HG03108 (cell line): ENCODE results near the gene PDE9A.

Source experiments
- ATAC-seq: cut with Tn5 transposase; IDR thresholded peaks from one replicate; pipeline ENCODE4 v1.9.1; 2021; ENCODE audit warnings: moderate library complexity; ENCODE audit not compliant: unreplicated experiment

Gene PDE9A

DNA sequence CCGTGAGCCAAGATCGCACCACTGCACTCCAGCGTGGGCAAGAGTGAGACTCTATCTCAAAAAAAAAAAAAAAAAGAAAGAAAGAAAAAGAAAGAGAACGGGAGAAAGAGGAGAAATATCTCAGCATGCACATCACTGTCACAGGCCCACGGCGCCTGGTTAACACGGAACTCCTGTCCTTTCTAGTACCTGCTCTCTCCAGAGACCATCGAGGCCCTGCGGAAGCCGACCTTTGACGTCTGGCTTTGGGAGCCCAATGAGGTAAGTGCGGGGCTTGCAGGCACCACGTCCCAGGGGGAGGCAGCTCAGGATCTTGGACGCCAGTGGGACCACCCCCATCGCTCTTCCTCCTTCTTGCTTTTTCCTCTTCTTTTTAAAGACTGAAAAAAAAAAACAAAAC, 100.4 kb downstream of the PDE9A start:
- ATAC-seq = no peak

DNA sequence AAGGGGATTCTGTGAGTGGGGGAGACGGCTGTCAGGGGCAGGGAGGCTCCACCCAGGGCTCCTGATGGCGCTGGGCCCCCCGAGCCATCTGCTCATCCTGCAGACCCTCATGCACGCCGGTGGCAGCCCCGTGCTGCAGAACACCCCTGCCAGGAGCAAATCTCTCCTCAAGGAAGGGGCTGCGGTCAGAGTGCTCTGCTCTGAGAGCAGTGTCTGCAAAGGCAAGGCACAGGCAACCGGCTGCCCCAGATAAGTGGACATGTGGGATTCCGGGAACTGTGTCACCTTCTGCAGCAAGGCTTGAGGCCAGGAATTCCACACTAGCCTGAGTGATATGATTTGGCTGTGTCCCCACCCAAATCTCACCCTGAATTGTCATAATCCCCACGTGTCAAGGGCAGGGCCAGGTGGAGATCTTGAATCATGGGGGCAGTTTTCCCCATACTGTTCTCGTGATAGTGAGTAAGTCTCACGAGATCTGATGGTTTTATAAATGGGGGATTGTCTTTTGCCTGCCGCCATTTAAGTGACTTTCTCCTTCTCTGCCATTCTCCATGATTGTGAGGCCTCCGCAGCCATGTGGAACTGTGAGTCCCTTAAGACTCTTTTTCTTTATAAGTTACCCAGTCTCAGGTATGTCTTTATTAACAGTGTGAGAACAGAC, 101.0 kb downstream of the PDE9A start:
- ATAC-seq = no peak

DNA sequence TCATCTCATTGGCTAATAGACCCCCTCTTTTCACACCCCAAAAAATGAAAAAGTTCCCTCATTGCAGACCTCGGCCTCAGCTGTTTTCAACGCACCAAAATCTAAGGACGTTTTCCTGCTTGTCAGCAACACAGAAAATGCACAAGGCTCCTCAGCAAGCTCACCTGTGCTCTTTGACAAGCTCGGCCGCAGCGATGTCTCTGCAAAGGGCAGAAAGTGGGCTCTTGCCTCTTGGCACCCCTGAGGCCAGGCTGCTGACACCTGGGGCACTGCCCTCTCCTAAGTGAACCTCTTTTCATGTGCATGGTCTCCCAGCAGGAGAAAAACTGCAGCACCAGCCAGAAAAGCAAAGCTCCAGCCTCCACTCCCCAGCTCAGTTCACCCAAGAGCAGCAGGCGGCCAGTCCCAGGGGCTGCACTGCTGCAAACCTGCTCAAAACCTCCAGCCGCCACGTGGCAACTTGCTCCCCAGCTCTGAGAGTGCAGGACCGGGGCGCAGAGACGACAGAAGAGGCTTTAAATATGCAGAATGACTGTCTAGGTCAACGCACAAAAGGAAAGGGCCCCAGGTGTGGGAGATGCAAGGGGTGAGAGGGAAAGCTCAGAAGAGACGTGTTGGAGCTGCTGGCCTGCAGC, 101.7 kb downstream of the PDE9A start:
- ATAC-seq = no peak

DNA sequence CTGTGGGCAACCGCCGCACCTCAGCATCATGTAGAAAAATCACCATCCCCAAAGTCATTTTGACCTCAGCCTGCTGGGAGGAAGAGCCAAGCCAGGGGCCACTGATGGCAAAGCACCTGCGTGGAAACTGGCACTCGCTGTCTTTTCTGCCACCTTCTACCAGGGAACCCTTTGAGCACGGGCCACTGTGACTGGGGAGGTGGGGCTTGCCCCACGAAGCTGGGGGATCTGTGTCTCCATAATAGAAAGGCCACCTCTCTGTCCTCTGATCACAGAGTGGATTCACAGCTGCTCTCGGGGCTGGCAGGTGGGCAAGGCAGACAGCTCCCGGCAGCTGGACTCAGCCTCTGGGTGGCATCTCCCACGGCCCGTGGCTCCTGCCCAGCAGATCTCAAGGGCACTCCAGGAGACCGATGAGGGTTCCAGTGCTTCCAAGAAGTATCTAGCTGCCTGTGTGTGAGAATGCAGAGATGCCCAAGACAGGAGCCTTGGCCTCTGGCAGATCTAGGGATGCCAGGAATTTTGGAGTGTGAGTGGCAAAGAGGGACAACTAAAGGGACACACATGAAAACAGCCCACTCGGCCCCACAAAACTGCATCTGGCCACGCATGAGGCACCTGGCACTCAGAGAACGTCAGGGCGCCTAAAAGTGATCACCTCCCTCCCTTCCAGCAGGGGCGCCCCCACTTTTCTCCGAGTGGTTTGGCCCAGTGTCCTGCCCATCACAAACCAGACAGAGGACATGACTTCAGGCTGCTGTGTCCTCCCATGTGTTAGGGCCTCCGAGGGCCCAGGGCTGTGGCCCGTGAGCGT, 102.6 kb downstream of the PDE9A start:
- ATAC-seq = no peak

DNA sequence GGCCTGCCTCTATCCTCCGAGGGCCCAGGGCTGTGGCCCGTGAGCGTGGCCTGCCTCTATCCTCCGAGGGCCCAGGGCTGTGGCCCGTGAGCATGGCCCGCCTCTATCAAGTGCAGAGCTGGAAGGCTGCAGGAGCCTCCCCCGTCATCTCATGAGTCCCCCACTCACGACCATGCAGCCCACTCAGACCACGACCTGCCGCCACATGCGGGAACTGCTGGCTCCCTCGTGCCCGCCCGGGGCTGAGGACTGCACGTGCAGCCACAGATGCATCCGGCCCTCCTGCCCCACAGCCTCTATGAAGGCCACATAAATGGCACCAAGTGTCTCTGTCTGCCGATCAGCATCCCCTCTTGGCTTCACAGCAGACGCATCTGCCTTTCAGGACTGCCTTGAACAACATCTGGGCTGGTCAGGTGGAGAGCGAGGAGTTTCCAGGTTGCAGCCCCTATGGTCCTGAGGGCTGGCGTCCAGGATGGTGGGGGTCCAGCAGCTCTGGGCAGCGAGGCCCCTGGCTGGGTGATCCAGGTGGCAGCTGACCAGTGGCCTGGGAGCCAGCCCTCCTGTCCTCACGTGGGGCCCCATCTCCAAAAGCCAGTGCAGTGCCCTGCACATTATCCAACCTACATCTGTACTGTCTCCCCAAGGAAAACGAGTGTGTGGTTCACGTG, 103.3 kb downstream of the PDE9A start:
- no peak for ATAC-seq

DNA sequence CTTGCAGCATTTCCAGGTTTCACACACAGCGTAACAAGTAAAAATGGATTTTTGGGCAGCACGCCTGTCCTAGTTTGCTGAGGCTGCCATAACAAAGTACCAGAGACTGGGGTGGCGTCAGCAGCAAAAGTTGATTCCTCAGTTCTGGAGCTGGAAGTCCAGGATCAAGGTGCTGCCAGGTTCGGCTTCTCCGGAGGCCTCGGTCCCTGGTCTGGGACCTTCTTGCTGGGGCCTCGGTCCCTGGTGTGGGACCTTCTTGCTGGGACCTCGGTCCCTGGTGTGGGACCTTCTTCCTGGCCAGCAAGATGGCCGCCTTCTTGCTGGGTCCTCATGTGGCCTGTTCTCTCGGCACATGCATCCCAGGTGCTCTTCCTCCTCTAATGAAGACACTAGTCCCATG, 104.0 kb downstream of the PDE9A start:
- ATAC-seq = no peak

DNA sequence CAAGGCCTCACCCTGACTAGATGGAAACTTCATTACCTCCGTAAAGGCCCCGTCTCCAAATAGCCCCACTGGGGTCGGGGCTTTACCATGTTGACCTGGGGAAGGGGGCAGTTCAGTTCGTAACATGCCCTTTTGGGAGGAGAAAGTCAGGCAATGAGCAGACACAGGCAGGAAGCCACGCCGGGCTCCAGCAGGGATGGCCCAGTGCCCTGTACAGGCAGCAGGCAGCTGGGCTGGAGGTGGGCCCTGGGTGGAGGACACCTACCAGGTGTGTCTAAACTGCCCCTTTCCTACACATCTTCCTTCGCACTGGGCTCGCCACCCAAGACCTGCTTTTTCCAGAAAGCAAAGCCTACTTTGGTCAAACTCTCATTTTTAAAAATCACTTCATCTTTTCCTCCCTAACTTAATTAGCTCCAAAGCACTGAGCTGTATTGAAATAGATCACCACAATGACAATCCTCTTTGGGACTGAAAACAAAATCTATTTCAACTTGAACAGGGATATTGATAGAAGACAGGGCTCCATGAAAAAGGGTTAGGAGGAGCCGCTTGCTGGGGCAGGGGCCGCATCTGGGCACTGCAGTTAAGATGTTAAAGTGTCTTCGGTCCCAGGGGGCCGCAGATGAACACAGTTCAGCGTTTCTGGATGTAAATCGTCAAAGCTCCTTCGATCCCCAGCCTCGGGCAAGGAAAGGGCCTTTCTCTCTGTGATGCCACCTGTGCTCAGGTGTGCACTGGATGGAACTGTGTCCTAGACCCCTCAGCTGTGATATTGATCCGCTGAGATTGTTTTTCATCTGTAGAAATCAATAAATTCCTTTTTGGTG, 104.6 kb downstream of the PDE9A start:
- no peak for ATAC-seq

DNA sequence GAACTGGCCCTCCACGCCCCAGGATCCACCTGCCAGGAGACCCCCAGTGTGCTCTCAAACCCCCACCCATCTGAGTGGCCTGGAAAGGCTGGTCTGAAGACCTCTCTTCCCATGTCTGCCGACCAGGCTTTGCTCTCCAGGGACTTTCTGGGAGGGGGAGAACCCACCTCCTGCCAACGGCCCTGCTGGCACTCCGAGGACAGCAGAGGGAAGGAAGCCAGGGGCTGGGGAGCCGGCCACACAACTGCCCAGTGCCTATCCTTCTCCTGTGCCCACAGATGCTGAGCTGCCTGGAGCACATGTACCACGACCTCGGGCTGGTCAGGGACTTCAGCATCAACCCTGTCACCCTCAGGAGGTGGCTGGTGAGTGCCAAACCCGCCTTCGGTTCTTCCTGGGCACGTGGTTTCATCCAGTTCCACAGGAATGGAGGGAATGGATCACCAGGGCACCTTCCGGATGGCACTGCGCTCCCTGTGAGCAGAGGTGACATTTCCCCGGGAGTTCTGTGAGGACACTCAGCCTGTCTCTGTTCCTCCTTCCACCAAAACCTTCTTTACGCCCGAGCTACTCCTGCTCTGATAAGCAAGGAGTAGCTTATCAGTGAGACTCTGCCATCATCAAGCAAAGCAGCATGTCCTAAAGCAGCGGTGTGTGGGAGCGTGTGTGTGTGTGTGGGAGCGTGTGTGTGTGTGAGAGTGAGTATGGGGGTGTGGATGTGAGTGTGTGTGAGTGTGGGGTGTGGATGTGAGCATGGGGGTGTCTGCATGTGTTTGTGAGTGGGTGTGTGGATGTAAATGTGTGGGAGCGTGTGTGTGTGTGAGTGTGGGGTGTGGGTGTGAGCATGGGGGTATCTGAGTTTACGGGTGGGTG, 105.5 kb downstream of the PDE9A start:
- ATAC-seq = no peak

DNA sequence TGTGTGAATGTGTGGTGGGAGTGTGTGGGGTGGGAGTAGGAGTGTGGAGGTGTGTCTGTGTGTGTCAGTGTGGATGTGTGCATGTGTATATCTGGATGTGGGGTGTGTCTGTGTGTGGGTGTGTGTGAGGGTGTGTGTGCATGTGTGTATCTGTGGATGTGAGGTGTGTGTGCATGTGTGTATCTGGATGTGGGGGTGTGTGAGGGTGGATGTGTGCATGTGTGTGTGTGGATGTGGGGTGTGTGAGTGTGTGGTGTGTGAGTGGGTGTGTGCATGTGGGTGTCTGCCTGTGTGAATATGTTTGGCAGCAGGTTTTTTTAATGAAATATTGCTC, 106.1 kb downstream of the PDE9A start:
- no peak for ATAC-seq

DNA sequence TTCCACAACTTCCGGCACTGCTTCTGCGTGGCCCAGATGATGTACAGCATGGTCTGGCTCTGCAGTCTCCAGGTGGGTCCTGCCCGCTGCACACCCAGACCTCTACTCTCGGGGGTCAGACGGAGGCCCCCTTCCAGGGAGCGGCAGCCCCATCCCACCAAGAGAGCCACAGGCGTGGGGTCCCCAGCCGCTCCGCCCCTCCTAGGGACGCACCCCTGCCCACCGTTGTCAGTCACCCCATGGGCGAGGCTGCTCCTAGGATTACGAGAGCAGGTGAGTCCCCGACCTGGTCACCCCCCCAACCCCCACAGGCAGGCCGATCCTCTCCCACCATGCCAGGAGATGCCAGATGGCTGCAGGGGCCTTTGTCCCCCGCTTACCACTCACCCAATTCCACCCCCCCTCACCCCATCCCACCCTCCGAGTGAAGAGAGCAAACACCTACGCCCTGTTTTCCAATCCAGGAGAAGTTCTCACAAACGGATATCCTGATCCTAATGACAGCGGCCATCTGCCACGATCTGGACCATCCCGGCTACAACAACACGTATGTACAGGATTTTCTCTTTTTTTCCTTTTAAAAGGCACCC, 107.0 kb downstream of the PDE9A start:
- ATAC-seq = no peak

DNA sequence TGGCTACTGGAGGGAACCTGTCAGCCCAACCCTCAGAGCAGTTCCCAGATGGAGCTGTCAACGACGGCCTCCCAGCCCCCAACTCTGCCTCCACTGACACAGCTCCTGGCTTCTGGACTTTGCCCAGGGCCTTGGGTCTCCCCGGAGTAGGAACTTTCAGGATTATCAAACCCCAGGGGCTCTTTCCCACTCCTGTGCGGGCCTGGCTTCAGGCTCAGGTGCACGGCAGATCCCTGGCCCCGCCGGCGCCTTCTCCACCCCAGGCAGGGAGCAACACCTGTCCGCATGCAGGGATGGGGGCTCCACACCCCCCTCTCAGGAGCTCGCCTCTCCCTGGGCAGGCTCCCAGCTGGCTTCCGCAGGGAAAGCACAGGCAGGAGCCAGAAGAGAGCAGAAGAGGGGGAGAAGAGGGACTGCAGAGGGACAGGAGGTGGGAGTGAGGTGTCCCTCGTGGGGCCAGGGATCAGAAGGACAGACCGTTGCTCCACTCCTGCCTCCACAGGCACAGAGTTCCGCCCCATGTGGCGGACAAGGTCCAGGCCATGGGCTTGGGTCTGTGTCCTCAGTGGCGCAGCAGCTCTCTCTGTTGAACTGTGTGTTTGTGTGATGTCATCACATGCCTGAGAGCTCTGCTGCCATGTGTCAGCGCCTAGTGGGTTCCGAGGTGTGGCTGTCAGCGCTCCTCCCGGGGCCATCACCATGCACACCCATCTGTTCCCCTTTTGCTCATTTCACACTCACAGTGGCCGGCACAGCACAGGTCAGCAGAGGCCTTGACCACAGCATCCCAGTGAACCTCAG, 107.7 kb downstream of the PDE9A start:
- no peak for ATAC-seq

DNA sequence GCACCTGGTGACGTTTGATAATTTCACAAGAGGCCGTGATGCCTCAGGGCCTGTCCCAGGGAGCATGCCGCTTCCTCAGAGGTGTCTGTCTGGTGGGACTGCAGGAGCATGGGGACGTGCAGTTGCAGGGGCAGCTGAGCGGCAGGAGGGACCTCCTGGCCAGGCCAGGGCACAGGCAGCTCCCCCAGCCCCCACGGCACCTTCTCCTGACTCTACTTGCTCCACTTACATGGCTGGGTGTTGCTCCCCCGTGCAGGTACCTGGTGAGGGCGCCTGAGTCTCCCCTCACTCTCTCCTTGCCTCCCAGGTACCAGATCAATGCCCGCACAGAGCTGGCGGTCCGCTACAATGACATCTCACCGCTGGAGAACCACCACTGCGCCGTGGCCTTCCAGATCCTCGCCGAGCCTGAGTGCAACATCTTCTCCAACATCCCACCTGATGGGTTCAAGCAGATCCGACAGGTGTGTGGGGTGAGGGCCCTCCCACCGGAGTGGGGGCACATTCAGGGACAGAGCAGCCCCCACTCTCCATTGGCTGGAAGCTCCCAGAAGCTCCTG, 108.4 kb downstream of the PDE9A start:
- no peak for ATAC-seq

DNA sequence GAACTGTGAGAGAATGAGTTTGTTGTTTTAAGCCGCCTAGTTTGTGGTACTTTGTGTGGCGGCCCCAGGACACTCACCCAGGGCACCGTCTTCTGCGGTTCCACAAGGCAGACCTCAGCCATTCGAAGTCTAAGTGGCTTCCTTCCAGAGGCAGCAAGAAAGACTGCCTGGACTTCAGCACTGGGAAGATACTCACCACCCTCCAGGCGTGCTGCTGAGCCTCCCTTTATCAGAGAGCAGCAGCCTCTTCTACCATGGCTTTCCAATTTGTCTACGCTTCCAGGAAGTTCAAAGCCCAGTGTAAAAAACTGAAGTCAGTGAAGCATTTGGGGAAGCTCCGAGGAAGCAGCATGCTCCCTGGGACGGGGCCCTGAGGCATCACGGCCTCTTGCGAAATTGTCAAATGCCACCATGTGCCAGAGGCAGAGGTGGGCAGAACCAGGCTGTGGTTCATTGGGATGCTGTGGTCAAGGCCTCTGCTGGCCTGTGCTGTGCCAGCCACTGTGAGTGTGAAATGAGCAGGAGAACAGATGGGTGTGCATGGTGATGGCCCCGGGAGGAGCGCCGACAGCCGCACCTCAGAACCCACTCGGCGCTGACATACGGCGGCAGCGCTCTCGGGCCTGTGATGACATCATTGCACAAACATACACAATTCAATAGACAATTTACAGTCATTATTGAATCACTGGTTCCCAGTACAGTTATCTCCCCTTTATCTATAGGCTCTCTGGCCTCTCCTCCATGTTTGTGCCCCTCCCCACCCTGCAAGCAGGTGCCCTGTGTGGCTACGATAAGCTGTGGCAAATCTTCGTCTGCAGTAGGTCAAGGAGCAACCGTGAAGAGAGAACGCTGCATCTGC, 110.4 kb downstream of the PDE9A start:
- ATAC-seq = no peak

DNA sequence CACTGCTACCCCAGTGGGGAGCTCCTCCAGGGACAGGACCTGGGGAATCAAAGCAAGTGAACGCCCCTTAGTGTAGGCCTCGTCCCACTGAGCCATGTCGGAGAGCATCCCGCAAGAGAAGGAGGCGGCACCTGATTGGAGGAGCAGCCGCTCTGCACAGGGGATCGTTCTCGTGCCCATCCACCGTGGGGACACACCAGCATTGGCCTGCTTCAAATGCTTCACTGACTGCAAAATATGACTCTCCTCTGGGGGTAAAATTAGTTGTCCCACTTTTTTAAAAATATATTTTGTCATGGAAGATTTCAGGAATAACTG, 111.0 kb downstream of the PDE9A start:
- no peak for ATAC-seq

DNA sequence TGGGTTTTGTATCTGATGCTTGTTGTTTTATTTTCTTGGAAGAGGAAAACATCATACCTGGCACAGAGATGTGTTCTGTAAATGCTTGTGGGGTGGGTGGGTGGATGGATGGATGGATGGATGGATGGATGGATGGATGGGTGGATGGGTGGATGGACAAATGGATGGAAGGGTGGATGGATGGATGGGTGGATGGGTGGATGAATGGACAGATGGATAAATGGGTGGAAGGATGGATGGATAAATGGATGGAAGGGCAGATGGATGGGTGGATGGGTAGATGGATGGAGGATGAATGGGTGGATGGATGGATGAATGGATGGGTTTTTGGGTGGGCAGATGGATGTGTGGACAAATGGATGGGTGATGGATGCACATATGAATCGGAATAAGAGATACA, 111.5 kb downstream of the PDE9A start:
- ATAC-seq = no peak

DNA sequence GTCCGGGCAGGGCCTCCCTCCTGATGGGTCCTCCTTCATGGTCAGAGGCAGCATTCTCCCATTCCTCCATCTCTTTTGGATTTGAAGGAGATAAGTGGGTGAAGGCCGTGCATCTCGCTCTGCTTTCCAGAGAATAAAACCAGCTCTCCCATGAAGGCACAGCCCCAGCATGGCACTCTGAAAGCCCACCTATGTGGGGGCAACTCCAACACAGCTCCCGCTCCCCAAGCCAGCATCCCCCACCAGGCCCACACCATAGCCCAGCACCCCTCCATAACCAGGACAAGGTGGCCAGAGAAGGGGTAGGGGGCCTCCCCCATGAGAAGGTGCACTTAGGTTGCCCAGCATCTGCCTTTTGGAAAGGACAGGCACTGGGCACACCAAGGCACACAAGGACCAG, 112.2 kb downstream of the PDE9A start:
- ATAC-seq = no peak

DNA sequence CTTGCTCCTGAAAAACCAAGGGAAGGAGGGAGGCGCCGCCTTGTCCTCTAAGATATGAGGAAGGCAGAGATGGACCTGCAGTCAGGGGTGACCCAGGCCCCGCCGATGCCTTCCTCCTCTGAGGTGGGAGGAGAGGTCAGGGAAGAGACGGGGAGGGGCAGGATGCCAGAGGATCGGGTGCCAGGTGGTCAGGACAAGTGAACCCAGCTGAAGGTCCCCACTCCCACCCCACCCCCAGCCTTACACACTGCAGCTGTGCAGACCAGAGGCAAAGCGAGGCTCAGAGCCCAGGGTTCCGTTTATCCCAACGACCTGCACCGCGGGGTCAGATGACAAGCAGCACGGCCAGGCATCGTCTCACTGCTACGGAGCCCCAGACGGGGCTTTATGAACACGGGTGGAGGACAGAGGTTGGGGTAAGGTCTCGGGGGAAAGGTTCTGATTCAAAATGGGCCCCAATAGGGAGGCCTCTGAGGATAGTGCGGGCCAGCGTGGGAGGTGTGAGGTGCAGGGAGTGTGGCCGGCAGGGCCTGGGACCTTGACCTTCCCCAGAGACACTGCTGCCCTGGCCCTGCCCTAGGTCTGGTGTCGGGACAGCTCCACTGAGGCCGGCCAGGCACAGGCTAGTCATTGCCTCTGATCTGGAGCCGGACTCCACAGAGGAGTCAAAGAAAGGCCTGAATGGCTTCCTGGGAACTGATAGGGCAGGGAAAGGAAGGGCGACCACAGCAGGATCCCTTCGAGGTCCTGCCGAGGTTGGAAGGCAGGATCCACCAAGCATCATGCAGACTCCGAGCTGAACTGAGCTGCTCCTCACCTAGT, 113.5 kb downstream of the PDE9A start:
- no peak for ATAC-seq
